GM10248 (cell line): ENCODE measurements around the gene ADPRS.

Experiments
- CTCF ChIA-PET: fragments of 300-600 bp; sonication (Branson Sonifier 250); formaldehyde crosslinking; extraction: SDS; loops from one replicate; lab custom pipeline; 2021; ENCODE audit warnings: antibody characterized with exemption; lab: Yijun Ruan, JAX
- POLR2A ChIA-PET: fragments of 350-650 bp; sonication (Branson Sonifier 250); formaldehyde crosslinking; extraction: SDS; loops from one replicate; lab custom pipeline; 2020; ENCODE audit warnings: antibody characterized with exemption; lab: Yijun Ruan, JAX
- DNase-seq: peaks from one replicate; pipeline ENCODE4 v3.0.0; 2012; ENCODE audit errors: extremely low spot score
- TF ChIP-seq, protein P1 (sequence below): IDR thresholded peaks from 2 replicates; pipeline ENCODE4 v1.5.1; 2012; ENCODE audit warnings: mild to moderate bottlenecking, low read depth; ENCODE audit errors: extremely low read depth, missing control alignments, control extremely low read depth

The ADPRS gene

GRCh38 chr1:36126005-36126716, 37.5 kb downstream of the ADPRS start:
- POLR2A ChIA-PET, result no interaction called here

DNA sequence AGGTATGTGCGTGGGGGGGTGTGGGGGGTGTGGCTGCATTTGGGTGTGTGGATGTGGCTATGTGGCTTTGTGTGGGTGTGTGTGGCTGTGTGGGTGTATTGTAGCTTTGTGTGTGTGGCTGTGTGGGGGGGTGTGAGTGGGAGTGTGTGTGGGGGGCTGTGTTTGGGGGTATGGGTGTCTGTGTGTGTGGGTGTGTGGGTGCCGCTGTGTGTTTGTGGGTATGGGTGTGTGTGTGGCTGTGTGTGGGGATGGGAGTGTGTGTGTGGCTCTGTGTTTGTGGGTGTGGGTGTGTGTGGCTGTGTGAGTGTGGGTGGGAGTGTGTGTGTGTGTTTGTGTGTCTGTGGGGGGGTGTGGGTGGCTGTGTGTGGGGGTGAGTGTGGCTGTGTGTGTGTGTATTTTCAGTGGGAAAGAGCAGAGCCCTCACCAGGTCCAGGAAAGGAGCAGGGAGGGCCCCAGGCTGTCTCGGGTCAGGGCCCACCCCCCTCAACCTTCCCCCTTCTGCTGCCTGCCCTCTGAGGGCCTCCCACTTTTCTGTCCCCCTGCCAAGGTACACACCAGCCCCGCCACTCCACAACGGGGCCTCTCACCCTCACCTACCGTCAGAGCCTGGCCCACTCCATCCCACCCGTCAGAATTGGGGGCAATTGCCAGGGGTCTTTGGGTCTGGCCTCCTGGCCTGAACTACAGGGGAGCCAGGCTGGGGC, 38.3 kb downstream of the ADPRS start:
- no peak for DNase-seq
- CTCF ChIA-PET, result interaction anchor here (3.8 to 4.3 kb wide), 2 partner anchors 9 to 62 kb away, joined by 15 to 17 read pairs; no protein-coding TSS in a partner anchor
- TF ChIP-seq, protein P1, sequence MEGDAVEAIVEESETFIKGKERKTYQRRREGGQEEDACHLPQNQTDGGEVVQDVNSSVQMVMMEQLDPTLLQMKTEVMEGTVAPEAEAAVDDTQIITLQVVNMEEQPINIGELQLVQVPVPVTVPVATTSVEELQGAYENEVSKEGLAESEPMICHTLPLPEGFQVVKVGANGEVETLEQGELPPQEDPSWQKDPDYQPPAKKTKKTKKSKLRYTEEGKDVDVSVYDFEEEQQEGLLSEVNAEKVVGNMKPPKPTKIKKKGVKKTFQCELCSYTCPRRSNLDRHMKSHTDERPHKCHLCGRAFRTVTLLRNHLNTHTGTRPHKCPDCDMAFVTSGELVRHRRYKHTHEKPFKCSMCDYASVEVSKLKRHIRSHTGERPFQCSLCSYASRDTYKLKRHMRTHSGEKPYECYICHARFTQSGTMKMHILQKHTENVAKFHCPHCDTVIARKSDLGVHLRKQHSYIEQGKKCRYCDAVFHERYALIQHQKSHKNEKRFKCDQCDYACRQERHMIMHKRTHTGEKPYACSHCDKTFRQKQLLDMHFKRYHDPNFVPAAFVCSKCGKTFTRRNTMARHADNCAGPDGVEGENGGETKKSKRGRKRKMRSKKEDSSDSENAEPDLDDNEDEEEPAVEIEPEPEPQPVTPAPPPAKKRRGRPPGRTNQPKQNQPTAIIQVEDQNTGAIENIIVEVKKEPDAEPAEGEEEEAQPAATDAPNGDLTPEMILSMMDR, result no peak
- POLR2A ChIA-PET, result interaction anchor here (0.5 kb wide), 1 partner anchor 20 kb away, joined by 3 read pairs; no protein-coding TSS in a partner anchor

More at GRCh38 chr1:36126005-36126716, 37.5 kb downstream of the ADPRS start:
- CTCF ChIA-PET, result interaction anchor here (4.3 kb wide), 1 partner anchor 8 kb away, joined by 15 read pairs; no protein-coding TSS in a partner anchor
- TF ChIP-seq, protein P1, result no peak
- no peak for DNase-seq

DNA sequence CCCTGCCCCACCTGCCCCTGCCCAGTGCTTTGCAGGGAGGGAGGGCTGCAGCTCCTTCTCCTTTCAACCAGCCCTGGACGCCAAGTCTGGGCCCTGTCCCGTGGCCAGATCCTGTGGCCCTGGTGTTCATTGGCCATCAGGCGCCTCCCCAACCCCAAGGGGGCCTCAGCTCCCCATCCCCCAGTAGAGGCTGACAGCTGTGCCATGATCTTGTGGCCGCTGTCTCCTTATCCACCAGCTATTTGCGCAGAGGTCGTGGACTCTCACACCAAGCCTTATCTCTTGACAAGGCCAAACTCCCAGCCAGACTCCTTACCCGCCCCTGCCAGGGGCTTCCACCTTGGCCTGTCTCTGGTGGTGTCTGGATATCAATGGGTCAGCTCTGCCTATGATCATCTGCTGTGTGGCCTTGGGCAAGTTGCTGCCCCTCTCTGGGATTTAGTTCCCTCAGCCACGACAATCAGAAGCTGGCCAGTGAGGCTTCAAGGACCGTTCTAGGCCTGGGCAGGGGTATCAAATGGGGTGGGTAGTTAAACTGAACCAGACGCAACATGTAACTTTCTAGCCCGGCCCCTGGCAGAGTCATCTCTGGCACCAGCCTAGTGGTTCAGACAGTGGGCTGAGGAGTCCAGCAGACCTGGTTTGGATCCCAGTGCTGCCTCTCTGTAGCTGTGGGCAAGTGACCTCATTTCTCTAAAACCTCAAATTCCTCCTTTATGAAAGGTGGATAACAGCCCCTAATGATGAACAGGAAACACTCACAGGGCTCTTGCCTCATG, 39.6 kb downstream of the ADPRS start:
- POLR2A ChIA-PET, result no interaction called here

GRCh38 chr1:36128905-36129206, 40.2 kb downstream of the ADPRS start:
- POLR2A ChIA-PET, result no interaction called here
- CTCF ChIA-PET, result interaction anchor here (1.2 to 12.8 kb wide), 4 partner anchors 11 to 60 kb away, joined by 3 to 226 read pairs (median 16); no protein-coding TSS in a partner anchor

More for the DNA sequence above, 39.6 kb downstream of the ADPRS start:
- TF ChIP-seq, protein P1, result no peak
- CTCF ChIA-PET, result interaction anchor here (3.8 to 12.8 kb wide), 3 partner anchors 10 to 60 kb away, joined by 15 to 226 read pairs (median 17); no protein-coding TSS in a partner anchor
- no peak for DNase-seq

GRCh38 chr1:36132029-36132428, 43.3 kb downstream of the ADPRS start:
- TF ChIP-seq, protein P1, result no peak
- ChIA-PET CTCF (interaction anchor here (0.9 to 12.8 kb wide), 6 partner anchors 9 to 237 kb away, joined by 3 to 226 read pairs (median 3); no protein-coding TSS in a partner anchor), POLR2A (interaction anchor here (0.8 kb wide), 1 partner anchor 22 kb away, joined by 5 read pairs; no protein-coding TSS in a partner anchor)
- no peak for DNase-seq

More at GRCh38 chr1:36128905-36129206, 40.2 kb downstream of the ADPRS start:
- no peak for DNase-seq
- TF ChIP-seq, protein P1, result no peak
